Central memory CD8-positive, alpha-beta T cell (primary cell): Measurements from ENCODE around the gene CST9.
A peak's percentile ranks its signal among the peaks of the same experiment; 100 is the strongest.
"Not testable (repeated sequence)": the region's sequence is repeated elsewhere in the genome, so short reads cannot be mapped to it uniquely, and the experiment has no call there.

Source experiments
- ATAC-seq: fragments of 150-1000 bp; cut with Tn5 transposase; replicated peaks from 2 replicates; pipeline ENCODE4 v1.10.0; 2022; ENCODE audit warnings: mild to moderate bottlenecking, moderate FRiP score, moderate number of reproducible peaks; ENCODE audit not compliant: poor library complexity, severe bottlenecking; ENCODE audit errors: extremely low read depth
- DNase-seq, 2 donors: peaks; one replicate each; pipeline ENCODE4 v3.0.0; 2021; ENCODE audit warnings: low spot score in 2 of 2
- H3K27ac Mint-ChIP-seq: one replicate; pipeline ENCODE4 v1.8.0; 2022; ENCODE audit warnings: low read depth, mild to moderate bottlenecking, moderate library complexity, mixed read lengths
- H3K27me3 Mint-ChIP-seq: one replicate; pipeline ENCODE4 v1.8.0; 2022; ENCODE audit warnings: mixed read lengths
- H3K36me3 Mint-ChIP-seq: one replicate; pipeline ENCODE4 v1.8.0; 2022; ENCODE audit warnings: mild to moderate bottlenecking, moderate library complexity, mixed read lengths; ENCODE audit not compliant: insufficient read depth
- H3K4me1 Mint-ChIP-seq: one replicate; pipeline ENCODE4 v1.8.0; 2022; ENCODE audit warnings: mixed read lengths
- H3K4me3 Mint-ChIP-seq: one replicate; pipeline ENCODE4 v1.8.0; 2022; ENCODE audit warnings: mild to moderate bottlenecking, moderate library complexity, mixed read lengths
- H3K9me3 Mint-ChIP-seq: one replicate; pipeline ENCODE4 v1.8.0; 2022; ENCODE audit warnings: mixed read lengths

Gene CST9

DNA sequence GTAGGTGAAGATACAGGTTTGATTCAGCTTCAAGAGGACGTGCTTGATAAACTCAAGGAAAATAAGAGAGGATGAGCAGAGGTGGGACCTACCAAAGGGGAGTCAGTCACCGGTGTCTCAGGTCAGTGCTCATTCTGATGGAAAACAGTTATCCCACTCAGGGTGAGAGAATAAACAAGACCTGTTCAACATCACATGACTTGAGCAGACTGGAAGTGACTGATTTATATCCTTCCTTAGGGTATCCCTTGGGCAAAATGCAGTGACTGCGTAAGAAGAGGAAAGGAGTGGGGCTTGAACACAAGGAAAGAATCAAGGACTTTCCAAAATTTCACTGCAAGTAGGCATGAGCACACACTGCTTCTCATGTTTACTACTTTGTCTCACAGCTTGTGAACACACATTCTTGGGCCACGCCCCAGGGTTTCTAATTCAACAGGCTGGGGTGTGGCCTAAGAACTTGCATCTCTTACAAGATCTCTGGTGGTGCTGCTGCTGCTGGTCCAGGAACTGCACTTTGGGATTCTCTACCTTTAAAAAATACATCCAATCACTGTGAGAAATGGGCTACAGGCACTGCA is 20.4 kb upstream of the CST9 start:
- H3K27ac Mint-ChIP-seq: no peak overlapping the region
- H3K4me3 Mint-ChIP-seq: no peak overlapping the region
- peaks cover 46% of the 10 kb centered on the region for H3K27me3 Mint-ChIP-seq
- DNase-seq (no peak), ATAC-seq (no peak)
- peaks cover 5% of the 10 kb centered on the region for H3K4me1 Mint-ChIP-seq
- no peaks in the 10 kb centered on the region for H3K9me3 Mint-ChIP-seq
- H3K36me3 Mint-ChIP-seq: peaks cover 3% of the 10 kb centered on the region

DNA sequence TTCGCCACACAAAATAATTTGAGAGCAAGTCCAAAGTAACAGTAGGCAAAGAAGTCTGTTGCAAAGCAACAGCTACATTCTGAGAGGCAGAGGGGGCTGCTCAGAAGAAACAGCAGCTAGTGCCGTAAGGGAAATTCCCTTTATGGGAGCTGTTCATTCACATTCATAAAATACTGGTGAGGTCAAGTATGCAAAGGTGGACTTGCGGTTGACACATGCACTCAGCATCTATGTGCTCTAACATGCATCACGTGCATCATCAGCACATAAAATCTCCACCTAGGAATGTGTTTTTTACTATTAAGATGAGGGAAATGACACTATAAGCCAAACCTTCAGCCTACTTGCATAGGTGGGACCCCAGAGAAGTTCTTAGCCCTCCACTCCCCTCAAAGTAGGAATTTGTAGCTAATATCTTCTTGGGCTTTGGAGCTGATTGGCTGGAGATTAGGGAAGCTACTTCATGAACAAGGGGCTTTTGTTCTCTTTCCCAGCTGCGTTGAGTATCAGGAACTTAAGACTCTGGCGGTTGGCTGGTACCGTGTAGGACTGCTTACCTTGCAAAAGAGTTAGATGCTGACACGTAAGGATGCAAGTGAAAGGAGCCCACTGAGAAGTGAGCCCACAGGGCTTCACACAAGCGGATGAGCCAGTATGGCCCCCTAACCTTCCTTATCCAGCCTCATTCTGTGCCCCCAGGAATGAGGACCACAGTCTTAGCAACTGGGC is 19.7 kb upstream of the CST9 start:
- Mint-ChIP-seq H3K4me1 (peaks cover 5% of the 10 kb centered on the region), H3K4me3 (no peak overlapping the region), H3K27me3 (peaks cover 50% of the 10 kb centered on the region), H3K9me3 (no peaks in the 10 kb centered on the region), H3K27ac (no peak overlapping the region), H3K36me3 (peaks cover 3% of the 10 kb centered on the region)
- no peak for ATAC-seq
- DNase-seq: no peak

DNA sequence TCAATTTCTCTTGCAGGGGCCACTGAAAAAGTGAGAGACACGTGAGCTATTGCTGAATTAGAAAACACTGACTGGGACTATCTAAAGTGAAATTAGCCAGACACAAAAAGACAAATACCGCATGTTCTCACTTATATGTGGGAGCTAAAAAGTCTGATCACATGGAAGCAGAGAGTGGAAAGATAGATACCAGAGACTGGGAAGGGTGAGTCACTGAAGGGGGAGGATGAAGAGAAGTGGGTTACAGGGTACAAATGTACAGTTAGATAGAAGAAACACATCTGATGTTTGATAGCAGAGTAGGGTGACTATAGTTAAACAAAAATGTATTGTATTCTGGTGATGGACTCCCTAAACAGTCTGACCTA is 18.6 kb upstream of the CST9 start:
- no peaks in the 10 kb centered on the region for H3K9me3 Mint-ChIP-seq
- H3K4me3 Mint-ChIP-seq: no peak overlapping the region
- no peak overlapping the region for H3K27ac Mint-ChIP-seq
- peaks cover 55% of the 10 kb centered on the region for H3K27me3 Mint-ChIP-seq
- DNase-seq (no peak), ATAC-seq (no peak)
- peaks cover 5% of the 10 kb centered on the region for H3K4me1 Mint-ChIP-seq
- H3K36me3 Mint-ChIP-seq: peaks cover 3% of the 10 kb centered on the region

DNA sequence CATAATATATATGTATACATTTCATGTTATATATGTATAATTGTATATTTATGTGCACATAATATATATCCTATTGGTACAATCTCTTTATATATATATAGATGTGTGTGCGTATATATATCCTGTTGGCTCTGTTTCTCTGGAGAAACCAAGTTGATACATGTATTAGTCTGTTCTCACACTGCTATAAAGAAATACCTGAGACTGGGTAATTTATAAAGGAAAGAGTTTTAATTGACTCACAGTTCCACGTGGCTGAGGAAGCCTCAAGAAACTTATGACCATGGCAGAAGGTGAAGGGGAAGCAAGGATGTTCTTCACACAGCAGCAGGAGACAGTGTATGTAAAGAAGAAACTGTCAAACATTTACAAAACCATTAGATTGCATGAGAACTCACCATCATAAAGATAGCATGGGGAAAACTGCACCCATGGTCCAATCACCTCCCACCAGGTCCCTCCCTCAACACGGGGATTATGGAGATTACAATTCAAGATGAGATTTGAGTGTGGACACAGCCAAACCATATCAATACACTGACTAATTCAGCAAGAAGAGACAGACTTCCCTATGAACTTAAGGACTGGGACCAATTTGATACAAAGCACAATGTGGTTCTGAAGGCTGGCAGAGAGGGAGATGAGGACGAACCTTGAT is 18.1 kb upstream of the CST9 start:
- no peaks in the 10 kb centered on the region for H3K9me3 Mint-ChIP-seq
- no peak overlapping the region for H3K4me3 Mint-ChIP-seq
- ATAC-seq: no peak
- peaks cover 55% of the 10 kb centered on the region for H3K27me3 Mint-ChIP-seq
- peaks cover 5% of the 10 kb centered on the region for H3K4me1 Mint-ChIP-seq
- no peak overlapping the region for H3K27ac Mint-ChIP-seq
- no peak for DNase-seq
- peaks cover 3% of the 10 kb centered on the region for H3K36me3 Mint-ChIP-seq

DNA sequence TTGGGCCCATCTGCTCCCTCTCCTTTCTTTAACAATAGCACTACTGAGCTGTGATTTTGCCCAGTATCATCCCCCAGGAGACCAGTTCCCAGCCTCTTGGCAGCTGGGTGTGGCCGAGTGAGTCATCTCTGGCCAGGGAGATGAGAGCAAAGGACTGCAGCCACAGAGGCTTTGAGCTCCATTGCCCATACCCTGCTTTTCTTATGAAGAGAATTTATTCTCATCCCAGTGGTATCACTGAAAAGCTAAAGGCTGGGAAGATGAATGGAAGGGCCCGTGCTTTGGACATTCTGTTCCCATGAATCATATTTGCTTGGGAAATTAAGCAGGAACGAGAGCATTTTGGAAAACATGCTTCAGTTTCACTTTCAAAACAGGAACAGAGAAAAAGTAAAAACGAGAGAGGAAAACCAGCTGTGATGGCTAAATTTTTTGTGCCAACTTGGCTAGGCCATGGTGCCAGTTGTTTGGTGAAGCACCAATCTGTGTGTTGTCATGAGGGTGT is 17.2 kb upstream of the CST9 start:
- H3K4me3 Mint-ChIP-seq: no peak overlapping the region
- no peak for DNase-seq
- peaks cover 5% of the 10 kb centered on the region for H3K4me1 Mint-ChIP-seq
- no peaks in the 10 kb centered on the region for H3K9me3 Mint-ChIP-seq
- H3K27ac Mint-ChIP-seq: no peak overlapping the region
- H3K36me3 Mint-ChIP-seq: peaks cover 3% of the 10 kb centered on the region
- ATAC-seq: no peak
- peaks cover 55% of the 10 kb centered on the region for H3K27me3 Mint-ChIP-seq

DNA sequence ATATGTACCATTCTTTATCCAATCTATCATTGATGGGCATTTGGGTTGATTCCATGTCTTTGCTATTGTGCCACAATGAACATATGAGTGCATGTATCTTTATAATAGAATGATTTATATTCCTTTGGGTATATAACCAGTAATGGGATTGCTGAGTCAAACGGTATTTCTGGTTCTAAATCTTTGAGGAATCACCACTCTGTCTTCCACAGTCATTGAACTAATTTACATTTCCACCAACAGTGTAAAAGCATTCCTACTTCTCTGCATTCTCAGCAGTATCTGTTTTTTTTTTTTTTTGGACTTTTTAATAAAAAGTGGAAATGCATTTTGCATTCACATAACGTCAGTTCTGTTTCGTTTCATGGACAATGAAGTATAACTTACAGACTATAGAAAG is 16.7 kb upstream of the CST9 start:
- H3K9me3 Mint-ChIP-seq, H3K36me3 Mint-ChIP-seq, ATAC-seq, H3K27ac Mint-ChIP-seq, H3K4me1 Mint-ChIP-seq, DNase-seq, H3K4me3 Mint-ChIP-seq: not testable (repeated sequence)
- H3K27me3 Mint-ChIP-seq: peaks cover 57% of the 10 kb centered on the region

DNA sequence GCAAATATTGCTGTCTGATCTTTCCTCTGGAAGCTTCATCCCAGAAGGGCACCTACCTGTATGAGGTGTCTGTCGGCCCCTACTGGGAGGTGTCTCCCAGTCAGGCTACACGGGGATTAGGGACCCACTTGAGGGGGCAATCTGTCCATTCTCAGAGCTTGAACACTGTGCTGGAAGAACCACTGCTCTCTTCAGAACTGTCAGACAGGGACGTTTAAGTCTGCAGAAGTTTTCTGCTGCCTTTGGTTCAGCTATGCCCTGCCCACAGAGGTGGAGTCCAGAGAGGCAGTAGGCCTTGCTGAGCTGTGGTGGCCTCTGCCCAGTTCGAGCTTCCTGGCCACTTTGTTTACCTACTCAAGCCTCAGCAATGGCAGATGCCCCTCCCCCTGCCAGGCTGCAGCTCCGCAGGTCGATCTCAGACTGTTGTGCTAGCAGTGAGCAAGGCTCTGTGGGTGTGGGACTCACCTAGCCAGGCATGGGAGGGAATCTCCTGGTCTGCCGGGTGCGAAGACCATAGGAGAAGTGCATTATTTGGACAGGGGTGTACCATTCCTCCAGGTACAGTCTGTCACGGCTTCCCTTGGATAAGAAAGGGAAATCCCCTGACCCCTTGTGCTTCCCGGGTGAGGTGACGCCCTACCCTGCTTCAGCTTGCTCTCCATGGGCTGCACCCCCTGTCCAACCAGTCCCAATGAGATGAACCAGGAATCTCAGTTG is 15.1 kb upstream of the CST9 start:
- not testable (repeated sequence) for H3K4me1 Mint-ChIP-seq, ATAC-seq, DNase-seq, H3K4me3 Mint-ChIP-seq, H3K27ac Mint-ChIP-seq, H3K36me3 Mint-ChIP-seq, H3K9me3 Mint-ChIP-seq
- H3K27me3 Mint-ChIP-seq: peaks cover 63% of the 10 kb centered on the region

DNA sequence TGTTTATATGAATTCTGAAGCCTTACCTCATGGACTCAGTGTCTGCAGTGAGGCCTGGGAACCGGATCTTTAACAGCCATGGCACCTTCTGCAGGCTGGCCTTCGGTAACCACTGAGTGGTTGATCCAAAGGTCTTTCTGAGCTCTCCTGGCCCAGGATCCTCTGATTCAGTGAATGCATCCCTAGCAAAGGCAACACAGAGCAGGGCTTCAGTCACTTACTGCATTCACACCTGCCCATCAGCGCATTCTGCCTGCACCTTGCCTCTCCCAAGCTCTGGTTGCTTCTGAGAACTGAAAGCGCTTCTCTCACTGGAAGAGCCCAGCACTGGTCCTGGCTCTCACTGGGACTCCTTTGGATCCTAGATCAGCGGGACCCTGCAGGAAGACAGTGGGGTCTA is 8.4 kb upstream of the CST9 start:
- H3K4me3 Mint-ChIP-seq: no peak overlapping the region
- H3K27me3 Mint-ChIP-seq: peaks cover 22% of the 10 kb centered on the region
- H3K27ac Mint-ChIP-seq: no peak overlapping the region
- H3K36me3 Mint-ChIP-seq: no peaks in the 10 kb centered on the region
- ATAC-seq: no peak
- DNase-seq: no peak
- no peaks in the 10 kb centered on the region for H3K4me1 Mint-ChIP-seq
- no peaks in the 10 kb centered on the region for H3K9me3 Mint-ChIP-seq

DNA sequence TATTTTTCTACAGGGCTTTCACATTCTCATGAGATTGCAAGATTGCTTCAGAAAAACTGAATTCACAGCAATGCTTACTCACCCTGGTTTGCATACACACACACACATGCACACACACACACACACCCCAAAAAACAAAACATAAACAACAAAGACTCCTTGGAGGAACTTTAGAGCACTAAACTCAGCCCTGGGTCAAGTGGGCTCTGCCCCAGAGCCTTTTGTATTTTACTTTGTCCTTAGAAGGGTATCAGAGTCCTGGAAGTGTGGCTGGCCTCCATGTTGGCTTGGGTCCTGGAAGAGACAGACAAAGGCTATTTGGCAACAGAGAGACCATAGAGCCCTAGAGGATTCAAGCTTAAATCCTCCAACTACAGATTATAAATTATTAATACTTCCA is 8.0 kb upstream of the CST9 start:
- Mint-ChIP-seq H3K36me3 (no peaks in the 10 kb centered on the region), H3K27me3 (peaks cover 17% of the 10 kb centered on the region), H3K4me3 (no peak overlapping the region), H3K4me1 (no peaks in the 10 kb centered on the region), H3K27ac (no peak overlapping the region), H3K9me3 (no peaks in the 10 kb centered on the region)
- DNase-seq (no peak), ATAC-seq (no peak)

DNA sequence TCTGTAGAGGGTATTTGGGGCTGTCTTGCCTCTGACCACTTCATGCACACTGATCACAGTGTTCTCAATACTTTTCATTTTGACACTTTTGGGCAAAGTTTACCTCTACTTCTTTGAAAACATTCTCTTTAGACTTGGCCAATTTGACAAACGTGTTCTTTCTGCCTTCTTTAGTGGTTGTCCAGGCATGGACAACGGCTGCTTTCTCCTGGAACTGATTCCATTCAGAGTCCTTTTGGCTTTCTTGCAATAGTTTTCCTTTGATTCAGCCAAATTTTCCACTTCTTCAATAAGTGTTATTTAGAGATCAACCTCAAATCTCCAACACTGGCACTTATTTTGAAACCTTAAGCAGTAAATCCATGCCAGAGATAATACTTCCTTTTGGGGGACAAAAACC is 6.7 kb upstream of the CST9 start:
- no peak for DNase-seq
- Mint-ChIP-seq H3K27ac (no peak overlapping the region), H3K9me3 (no peaks in the 10 kb centered on the region), H3K36me3 (no peaks in the 10 kb centered on the region), H3K4me1 (no peaks in the 10 kb centered on the region), H3K27me3 (peaks cover 6% of the 10 kb centered on the region), H3K4me3 (no peak overlapping the region)
- ATAC-seq: no peak

DNA sequence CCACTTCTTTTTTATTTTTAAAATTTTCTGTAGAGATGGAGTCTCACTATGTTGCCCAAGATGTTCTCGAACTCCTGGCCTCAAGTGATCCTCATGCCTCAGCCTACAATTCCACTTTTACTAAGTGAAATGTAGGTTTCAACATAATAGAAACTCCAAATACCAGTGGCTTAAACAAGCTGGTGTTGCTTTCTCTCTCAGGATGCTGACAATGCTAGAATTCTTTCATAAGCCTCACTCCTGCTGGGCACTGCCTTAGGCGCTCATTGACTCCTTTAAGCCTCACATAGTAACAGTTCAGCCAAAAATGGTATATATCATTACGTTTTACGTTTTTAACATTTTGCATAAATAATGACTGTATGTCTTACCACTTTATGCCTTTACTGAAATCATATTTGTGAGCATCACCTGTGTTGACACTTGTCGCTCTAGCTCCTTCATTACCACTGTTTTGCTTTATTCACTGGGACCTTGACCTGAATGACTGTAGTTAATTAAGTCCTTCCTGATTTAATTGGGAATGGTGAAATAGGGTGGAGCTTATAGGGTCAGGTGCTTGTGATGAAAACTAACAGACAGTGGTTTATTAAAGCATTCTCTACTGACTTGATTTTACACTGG is 3.9 kb upstream of the CST9 start:
- DNase-seq (no peak), ATAC-seq (no peak)
- Mint-ChIP-seq H3K4me3 (no peak overlapping the region), H3K9me3 (no peaks in the 10 kb centered on the region), H3K4me1 (no peaks in the 10 kb centered on the region), H3K27me3 (no peaks in the 10 kb centered on the region), H3K27ac (peak overlapping the region; percentile 9), H3K36me3 (no peaks in the 10 kb centered on the region)

DNA sequence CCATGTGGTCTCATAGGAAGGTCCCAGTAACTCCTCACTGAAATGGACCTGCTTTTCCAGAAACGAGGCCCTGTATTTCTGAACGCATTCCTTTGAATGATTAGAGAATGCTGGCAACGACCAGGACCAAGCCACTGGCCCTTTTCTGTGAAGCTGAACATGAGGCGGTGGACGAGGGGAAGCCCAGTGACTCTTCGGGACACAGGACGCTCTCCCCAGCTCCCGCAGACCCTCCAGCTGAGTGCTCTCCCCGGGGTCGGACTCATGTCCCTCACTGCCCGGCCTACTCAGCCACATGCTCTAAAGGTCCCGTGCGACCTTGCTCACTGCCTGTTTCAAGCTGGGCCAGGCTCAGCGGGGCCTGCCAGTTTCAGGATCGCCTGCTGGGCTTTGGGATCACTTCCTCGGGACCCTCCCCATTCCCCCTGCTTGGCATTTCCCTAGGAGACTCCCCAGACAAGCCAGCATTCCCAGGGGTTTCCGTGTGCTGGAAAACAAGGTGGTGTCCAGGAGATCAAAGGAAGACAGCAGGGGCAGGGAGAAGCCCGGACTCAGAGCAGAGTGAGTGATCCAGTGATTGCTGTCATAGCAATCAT is 2.6 kb upstream of the CST9 start:
- Mint-ChIP-seq H3K9me3 (no peaks in the 10 kb centered on the region), H3K27me3 (no peaks in the 10 kb centered on the region), H3K4me3 (no peak overlapping the region), H3K27ac (no peak overlapping the region), H3K36me3 (no peaks in the 10 kb centered on the region), H3K4me1 (no peaks in the 10 kb centered on the region)
- DNase-seq (no peak), ATAC-seq (no peak)
